ENCODE results near the gene RABGGTA. TPM values are rescaled to one million over a fixed set of nuclear protein-coding genes. Genes with fewer than 3 reads are reported as not detected.

RABGGTA gene
- total RNA-seq, 1 experiment from 2014 or later, result 27.1 TPM

DNA sequence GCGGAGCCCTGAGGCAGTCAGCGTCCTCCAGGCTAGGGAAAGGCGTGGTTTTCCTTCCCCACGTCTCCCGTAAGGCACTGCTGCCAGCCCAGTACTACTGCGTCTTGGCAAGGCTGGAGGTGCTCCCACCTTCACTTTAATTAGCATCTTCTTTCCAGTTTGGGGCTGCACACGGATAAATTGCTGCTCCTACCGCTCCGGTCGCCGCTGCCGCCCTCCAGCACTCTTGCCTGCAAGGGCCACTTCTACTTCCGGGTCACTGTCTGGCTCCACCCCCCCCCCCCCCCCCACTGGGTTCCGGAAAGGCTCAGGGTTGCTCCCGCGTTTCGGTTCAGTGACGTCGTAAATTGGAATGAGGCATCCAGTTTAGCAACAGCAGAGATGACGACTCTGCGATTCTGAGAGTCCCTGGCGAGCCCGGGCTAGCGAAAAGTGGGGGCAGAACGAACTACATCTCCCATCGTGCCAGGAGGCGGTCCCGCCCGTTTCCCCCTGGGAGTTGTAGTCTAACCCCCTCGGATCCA is 39.2 kb downstream of the RABGGTA start, which contains the start of gene NEDD8:
Gene NEDD8, minus strand, starts transcription at position 247 of the 524 bp plus-strand sequence. Its CDS starts 100 bp downstream, at position 147.
- CTCF ChIA-PET, result interaction anchor here (1.8 kb wide), 1 partner anchor 10 kb away, joined by 7 read pairs; the partner anchor contains the start of gene TINF2
- H3K4me1 ChIP-seq, result no peaks in the 10 kb centered on the region
- peaks cover 31% of the 10 kb centered on the region for H3K36me3 Mint-ChIP-seq (ENCODE audit: insufficient read depth, unreplicated experiment)

DNA sequence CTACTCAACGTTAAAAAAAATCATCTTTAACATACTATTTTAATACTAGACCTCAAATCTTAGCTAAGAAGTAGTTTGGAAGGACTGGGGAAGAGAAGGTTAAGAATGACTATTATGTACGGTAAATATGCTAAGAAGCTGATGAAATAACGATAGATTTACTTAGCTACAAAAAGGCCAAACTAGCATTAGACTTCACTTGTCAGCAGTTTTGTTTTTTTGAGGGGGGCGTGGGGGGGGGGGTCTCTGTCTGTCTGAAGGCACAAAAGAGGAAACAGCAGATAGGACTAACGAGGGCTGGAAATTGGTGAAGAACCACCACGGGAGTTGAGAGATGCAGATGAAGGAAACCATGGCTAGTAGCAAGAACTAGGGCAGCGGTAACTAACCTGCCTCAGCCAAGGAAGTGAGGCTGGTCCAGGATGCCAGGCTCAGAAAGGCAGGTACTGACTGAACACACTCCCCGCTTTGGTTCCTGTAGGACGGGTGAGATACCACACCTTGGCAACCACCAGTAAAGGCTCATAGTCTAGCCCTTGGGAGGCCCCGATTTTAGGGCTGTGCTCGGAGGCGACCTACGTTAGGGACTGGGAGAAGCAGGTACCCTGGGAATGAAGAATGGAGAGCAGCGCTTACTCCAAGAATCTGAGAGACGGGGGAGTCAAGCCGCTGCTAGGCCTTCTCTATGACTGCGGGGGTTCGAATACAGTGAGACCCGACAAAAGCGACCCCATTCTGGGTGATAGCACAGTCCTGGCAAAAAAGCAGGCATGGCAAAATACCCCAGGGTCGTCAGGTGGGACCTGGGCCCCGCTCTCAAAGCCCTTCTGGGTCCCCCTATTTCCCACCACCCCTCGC is 39.9 kb downstream of the RABGGTA start:
- H3K36me3 ChIP-seq (ENCODE audit: control insufficient read depth, insufficient read depth, low read length), result peaks cover 3% of the 10 kb centered on the region; the same call in 1 of the 2 replicates
- intact Hi-C loops (cut with micrococcal nuclease; ENCODE audit: unreplicated experiment), result loop anchor here (1.0 kb wide), 2 partner anchors 11 to 15 kb away; partner anchors contain the start of genes MDP1 and TINF2
- no peaks in the 10 kb centered on the region for H3K9me3 ChIP-seq
- POLR2A ChIA-PET, result interaction anchor here (0.6 to 0.9 kb wide), 2 partner anchors 18 to 90 kb away, joined by 3 to 9 read pairs; partner anchors contain the start of genes CHMP4A and EMC9
- peaks cover 6% of the 10 kb centered on the region for H3K4me1 Mint-ChIP-seq (ENCODE audit: low read depth, unreplicated experiment)
- CTCF ChIA-PET, result interaction anchor here (1.4 kb wide), 1 partner anchor 11 kb away, joined by 7 read pairs; the partner anchor contains the start of gene TINF2
- no peaks in the 10 kb centered on the region for H3K9me3 Mint-ChIP-seq (ENCODE audit: unreplicated experiment)
- DNase-seq, result peak in 1 of 2 experiments; percentile 16
- TF ChIP-seq, protein P1, sequence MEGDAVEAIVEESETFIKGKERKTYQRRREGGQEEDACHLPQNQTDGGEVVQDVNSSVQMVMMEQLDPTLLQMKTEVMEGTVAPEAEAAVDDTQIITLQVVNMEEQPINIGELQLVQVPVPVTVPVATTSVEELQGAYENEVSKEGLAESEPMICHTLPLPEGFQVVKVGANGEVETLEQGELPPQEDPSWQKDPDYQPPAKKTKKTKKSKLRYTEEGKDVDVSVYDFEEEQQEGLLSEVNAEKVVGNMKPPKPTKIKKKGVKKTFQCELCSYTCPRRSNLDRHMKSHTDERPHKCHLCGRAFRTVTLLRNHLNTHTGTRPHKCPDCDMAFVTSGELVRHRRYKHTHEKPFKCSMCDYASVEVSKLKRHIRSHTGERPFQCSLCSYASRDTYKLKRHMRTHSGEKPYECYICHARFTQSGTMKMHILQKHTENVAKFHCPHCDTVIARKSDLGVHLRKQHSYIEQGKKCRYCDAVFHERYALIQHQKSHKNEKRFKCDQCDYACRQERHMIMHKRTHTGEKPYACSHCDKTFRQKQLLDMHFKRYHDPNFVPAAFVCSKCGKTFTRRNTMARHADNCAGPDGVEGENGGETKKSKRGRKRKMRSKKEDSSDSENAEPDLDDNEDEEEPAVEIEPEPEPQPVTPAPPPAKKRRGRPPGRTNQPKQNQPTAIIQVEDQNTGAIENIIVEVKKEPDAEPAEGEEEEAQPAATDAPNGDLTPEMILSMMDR (IDR thresholded peaks at IDR 0.05; ENCODE audit: insufficient read depth in 1 of 2, low read depth in 1 of 2, low read length in 1 of 2, severe bottlenecking in 1 of 2, unreplicated experiment in 1 of 2), result no peak
- no peaks in the 10 kb centered on the region for H3K27me3 ChIP-seq (replicated peaks; ENCODE audit: control insufficient read depth, insufficient read depth, low read length)
- H3K4me3 ChIP-seq (ENCODE audit: low read depth, low read length), result peak overlapping the region; percentile 76
- BruUV-seq (replicated peaks), result TSS peak; percentile 66
- peaks cover 28% of the 10 kb centered on the region for H3K36me3 Mint-ChIP-seq (ENCODE audit: insufficient read depth, unreplicated experiment)
- H3K27ac Mint-ChIP-seq (ENCODE audit: unreplicated experiment), result peak overlapping the region; percentile 85
- H3K4me3 Mint-ChIP-seq (ENCODE audit: unreplicated experiment), result peak overlapping the region; percentile 81
- no peaks in the 10 kb centered on the region for H3K4me1 ChIP-seq
- no peaks in the 10 kb centered on the region for H3K27me3 Mint-ChIP-seq (ENCODE audit: insufficient read depth, unreplicated experiment)

More for the DNA sequence above, 39.2 kb downstream of the RABGGTA start, which contains the start of gene NEDD8:
- Mint-ChIP-seq H3K4me1 (ENCODE audit: low read depth, unreplicated experiment) (peaks cover 4% of the 10 kb centered on the region), H3K4me3 (ENCODE audit: unreplicated experiment) (peak within 1 kb of the TSS; percentile 81), H3K9me3 (ENCODE audit: unreplicated experiment) (no peaks in the 10 kb centered on the region), H3K27me3 (ENCODE audit: insufficient read depth, unreplicated experiment) (no peaks in the 10 kb centered on the region), H3K27ac (ENCODE audit: unreplicated experiment) (peak within 1 kb of the TSS; percentile 85)
- DNase-seq, result peak; percentile 93 to 94
- H3K27me3 ChIP-seq (replicated peaks; ENCODE audit: control insufficient read depth, insufficient read depth, low read length), result no peaks in the 10 kb centered on the region
- intact Hi-C loops (cut with micrococcal nuclease; ENCODE audit: unreplicated experiment), result loop anchor here (1.0 kb wide), 2 partner anchors 10 to 16 kb away; partner anchors contain the start of genes MDP1 and TINF2
- TF ChIP-seq, protein P1 (IDR thresholded peaks at IDR 0.05; ENCODE audit: insufficient read depth in 1 of 2, low read depth in 1 of 2, low read length in 1 of 2, severe bottlenecking in 1 of 2, unreplicated experiment in 1 of 2), result no peak
- H3K9me3 ChIP-seq, result no peaks in the 10 kb centered on the region
- no TSS peak for BruUV-seq (replicated peaks)
- H3K36me3 ChIP-seq (ENCODE audit: control insufficient read depth, insufficient read depth, low read length), result peaks cover 3% of the 10 kb centered on the region; the same call in 1 of the 2 replicates
- POLR2A ChIA-PET, result interaction anchor here (1.8 kb wide), 1 partner anchor 10 kb away, joined by 20 read pairs; the partner anchor contains the start of gene TINF2
- peak within 1 kb of the TSS; percentile 76 for H3K4me3 ChIP-seq (ENCODE audit: low read depth, low read length)

DNA sequence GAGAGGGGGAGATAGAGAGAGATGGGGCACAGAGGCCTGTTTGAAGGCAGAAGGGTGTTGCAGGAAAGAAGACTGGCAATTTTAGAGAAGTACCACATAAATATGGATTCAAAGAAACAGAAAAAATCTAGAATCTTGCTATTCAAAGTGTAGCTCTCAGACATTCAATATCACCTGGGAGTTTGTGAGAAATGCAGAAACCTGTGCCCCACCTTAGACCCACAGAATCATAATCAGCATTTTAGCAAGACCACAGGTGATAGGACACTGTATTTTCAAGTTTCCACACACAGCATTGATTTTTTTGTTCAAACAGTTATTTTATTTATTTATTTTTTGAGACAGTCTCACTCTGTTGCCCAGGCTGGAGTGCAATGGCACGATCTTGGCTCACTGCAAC is 42.5 kb downstream of the RABGGTA start:
- no peaks in the 10 kb centered on the region for H3K9me3 Mint-ChIP-seq (ENCODE audit: unreplicated experiment)
- BruUV-seq (replicated peaks), result no TSS peak
- no peaks in the 10 kb centered on the region for H3K4me1 ChIP-seq
- peaks cover 6% of the 10 kb centered on the region for H3K4me1 Mint-ChIP-seq (ENCODE audit: low read depth, unreplicated experiment)
- no peaks in the 10 kb centered on the region for H3K27me3 Mint-ChIP-seq (ENCODE audit: insufficient read depth, unreplicated experiment)
- H3K9me3 ChIP-seq, result no peaks in the 10 kb centered on the region
- TF ChIP-seq, protein P1 (IDR thresholded peaks at IDR 0.05; ENCODE audit: insufficient read depth in 1 of 2, low read depth in 1 of 2, low read length in 1 of 2, severe bottlenecking in 1 of 2, unreplicated experiment in 1 of 2), result no peak
- no peaks in the 10 kb centered on the region for H3K27me3 ChIP-seq (replicated peaks; ENCODE audit: control insufficient read depth, insufficient read depth, low read length)
- H3K4me3 Mint-ChIP-seq (ENCODE audit: unreplicated experiment), result no peak overlapping the region
- H3K36me3 Mint-ChIP-seq (ENCODE audit: insufficient read depth, unreplicated experiment), result peaks cover 37% of the 10 kb centered on the region
- no peaks in the 10 kb centered on the region for H3K36me3 ChIP-seq (ENCODE audit: control insufficient read depth, insufficient read depth, low read length)
- H3K4me3 ChIP-seq (ENCODE audit: low read depth, low read length), result no peak overlapping the region
- ChIA-PET POLR2A (interaction anchor here (0.6 kb wide), 1 partner anchor 33 kb away, joined by 6 read pairs; no protein-coding TSS in a partner anchor), CTCF (no interaction called here)
- intact Hi-C loops (cut with micrococcal nuclease; ENCODE audit: unreplicated experiment), result no loop called here
- no peak for DNase-seq
- no peak overlapping the region for H3K27ac Mint-ChIP-seq (ENCODE audit: unreplicated experiment)
